Measurements from ENCODE around the gene PLRG1. TPM values are rescaled to one million over a fixed set of nuclear protein-coding genes. Genes with fewer than 3 reads are reported as not detected.
"Not testable (repeated sequence)": the region's sequence is repeated elsewhere in the genome, so short reads cannot be mapped to it uniquely, and the experiment has no call there.

The PLRG1 gene
- 66.6 and 92.7 TPM in 2 replicates for total RNA-seq (ENCODE audit: low replicate concordance)

DNA sequence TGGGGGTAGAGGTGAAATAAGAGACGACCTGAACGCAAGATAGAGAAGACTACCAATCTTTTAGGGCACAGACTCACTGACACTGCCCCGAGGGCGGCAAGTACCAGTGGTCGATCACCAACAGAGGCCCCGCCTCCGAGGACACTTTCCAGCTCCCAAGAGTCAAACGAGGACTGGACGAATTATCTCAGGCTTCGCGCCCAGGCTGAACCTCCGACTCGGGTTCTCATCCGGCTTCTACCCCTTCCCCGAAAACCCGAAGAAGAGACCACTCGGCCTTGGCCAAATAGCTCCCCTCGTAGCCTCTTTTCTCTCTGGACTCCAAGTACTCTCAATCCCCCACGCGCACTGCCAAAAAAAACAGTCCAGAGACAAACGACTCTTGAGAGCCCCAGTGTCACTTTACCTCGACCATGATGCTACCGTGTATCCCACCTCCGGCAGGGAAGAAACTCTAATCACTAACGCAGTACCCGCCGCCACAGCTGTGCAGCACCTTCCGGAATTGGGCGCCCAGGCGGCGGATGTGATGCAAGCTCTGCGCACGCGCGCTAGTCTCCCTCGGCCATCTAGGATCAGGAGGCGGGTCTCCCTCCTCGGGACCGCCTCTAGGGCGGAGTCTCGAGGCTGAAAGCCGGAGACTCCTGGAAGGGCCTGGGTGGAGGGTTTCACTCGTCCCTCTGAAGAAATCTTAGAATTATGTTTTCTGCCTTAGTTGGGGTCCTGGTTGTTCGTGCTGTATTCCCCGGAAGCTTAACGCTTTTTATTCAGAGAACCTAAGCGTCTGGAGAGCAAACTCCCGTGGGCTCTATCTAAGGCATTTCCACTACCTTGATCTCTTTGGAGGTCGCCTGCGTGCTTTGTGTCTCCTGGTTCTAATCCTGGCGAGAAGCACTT is at the start of gene PLRG1:
TSS of gene PLRG1 (minus strand) at position 507 of the 897 bp plus-strand sequence. CDS start at position 415, 92 bp downstream.
- Histone ChIP-seq H3K27ac (no peak within 1 kb of the TSS), H3K4me2 (peak within 1 kb of the TSS; percentile 94)
- H3K27me3 Mint-ChIP-seq (ENCODE audit: insufficient read depth, low read depth) = no peaks in the 10 kb centered on the region

DNA sequence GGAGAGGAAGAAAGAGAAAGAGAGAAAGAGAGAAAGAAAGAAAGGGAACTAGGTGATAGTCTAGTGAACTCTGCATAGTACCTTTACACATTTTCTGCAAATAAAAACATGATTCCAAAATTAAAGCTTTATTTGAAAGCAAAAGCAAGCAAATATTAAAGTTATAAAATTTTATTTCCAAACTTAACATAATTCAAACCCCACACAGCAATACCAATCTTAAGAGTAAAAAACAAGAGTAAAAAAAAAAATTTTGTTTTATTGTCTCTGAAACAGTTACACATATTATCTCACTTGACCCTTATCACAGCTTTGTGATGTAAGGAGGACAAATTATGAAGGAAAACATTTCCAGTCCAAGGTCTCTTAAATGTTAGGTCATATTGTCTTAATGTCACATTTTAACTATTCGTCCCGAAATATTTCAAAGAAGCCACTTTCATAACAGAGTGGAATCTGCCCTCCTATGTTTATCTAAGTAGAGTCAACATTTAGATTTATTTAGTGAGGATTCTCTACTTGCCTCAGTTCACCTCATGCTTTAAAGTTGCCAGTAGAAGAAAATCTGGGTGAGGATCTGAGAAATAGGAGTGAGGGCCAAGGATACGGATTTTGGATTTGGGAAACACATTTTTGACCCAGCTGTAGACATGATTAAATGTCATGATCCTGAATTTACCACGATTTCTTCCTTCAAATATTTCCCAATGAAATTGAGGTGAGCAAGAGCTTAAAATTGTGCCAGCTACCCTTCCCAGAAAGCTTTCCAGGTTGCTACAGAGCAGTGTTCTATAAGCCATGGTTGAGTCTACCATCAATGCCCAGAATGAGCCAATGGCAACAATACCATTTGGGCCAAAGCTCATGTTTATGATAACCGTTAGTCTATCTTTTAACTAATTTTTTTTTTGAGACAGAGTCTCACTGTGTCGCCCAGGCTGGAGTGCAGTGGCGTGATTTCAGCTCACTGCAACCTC is 47.9 kb upstream of the PLRG1 start:
- H3K4me3 ChIP-seq = no peak overlapping the region
- H3F3A ChIP-seq (ENCODE audit: low read depth) = no peaks in the 10 kb centered on the region
- no peak overlapping the region for H3K4me3 Mint-ChIP-seq
- H3K9me3 Mint-ChIP-seq = no peaks in the 10 kb centered on the region
- no peaks in the 10 kb centered on the region for H3K9me3 ChIP-seq (ENCODE audit: low read depth)
- no peaks in the 10 kb centered on the region for H3K4me1 ChIP-seq
- no peak overlapping the region for H3K4me2 ChIP-seq
- TF ChIP-seq, protein P1, sequence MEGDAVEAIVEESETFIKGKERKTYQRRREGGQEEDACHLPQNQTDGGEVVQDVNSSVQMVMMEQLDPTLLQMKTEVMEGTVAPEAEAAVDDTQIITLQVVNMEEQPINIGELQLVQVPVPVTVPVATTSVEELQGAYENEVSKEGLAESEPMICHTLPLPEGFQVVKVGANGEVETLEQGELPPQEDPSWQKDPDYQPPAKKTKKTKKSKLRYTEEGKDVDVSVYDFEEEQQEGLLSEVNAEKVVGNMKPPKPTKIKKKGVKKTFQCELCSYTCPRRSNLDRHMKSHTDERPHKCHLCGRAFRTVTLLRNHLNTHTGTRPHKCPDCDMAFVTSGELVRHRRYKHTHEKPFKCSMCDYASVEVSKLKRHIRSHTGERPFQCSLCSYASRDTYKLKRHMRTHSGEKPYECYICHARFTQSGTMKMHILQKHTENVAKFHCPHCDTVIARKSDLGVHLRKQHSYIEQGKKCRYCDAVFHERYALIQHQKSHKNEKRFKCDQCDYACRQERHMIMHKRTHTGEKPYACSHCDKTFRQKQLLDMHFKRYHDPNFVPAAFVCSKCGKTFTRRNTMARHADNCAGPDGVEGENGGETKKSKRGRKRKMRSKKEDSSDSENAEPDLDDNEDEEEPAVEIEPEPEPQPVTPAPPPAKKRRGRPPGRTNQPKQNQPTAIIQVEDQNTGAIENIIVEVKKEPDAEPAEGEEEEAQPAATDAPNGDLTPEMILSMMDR (IDR thresholded peaks at IDR 0.05) = no peak
- TF ChIP-seq EZH2 (IDR thresholded peaks at IDR 0.05) (no peak), EZH2phosphoT487 (IDR thresholded peaks at IDR 0.05) (no peak)
- H2AFZ ChIP-seq (replicated peaks) = peak overlapping the region; percentile 2
- no peaks in the 10 kb centered on the region for H3K27me3 Mint-ChIP-seq (ENCODE audit: insufficient read depth, low read depth)
- no peak overlapping the region for H3K27ac ChIP-seq
- no peak overlapping the region for H3K9ac ChIP-seq
- no peaks in the 10 kb centered on the region for H3K4me1 Mint-ChIP-seq
- no peak for DNase-seq (ENCODE audit: low spot score)
- H3K27ac Mint-ChIP-seq = no peak overlapping the region
- H3K79me2 ChIP-seq (ENCODE audit: low read depth) = no peaks in the 10 kb centered on the region
- no peaks in the 10 kb centered on the region for H3K36me3 ChIP-seq
- H4K20me1 ChIP-seq (ENCODE audit: low read depth) = no peaks in the 10 kb centered on the region
- no peaks in the 10 kb centered on the region for H3K27me3 ChIP-seq
- H3K36me3 Mint-ChIP-seq = no peaks in the 10 kb centered on the region

More for the DNA sequence above, at the start of gene PLRG1:
- Histone ChIP-seq H3K79me2 (ENCODE audit: low read depth) (peaks cover 29% of the 10 kb centered on the region), H2AFZ (replicated peaks) (peak within 1 kb of the TSS; percentile 86), H3K4me3 (peak within 1 kb of the TSS; percentile 81), H3K9ac (peak within 1 kb of the TSS; percentile 53), H3K27me3 (no peaks in the 10 kb centered on the region), H3K9me3 (ENCODE audit: low read depth) (no peaks in the 10 kb centered on the region), H3K36me3 (peaks cover 20% of the 10 kb centered on the region), H3F3A (ENCODE audit: low read depth) (no peaks in the 10 kb centered on the region), H3K4me1 (peaks cover 9% of the 10 kb centered on the region), H4K20me1 (ENCODE audit: low read depth) (peaks cover 25% of the 10 kb centered on the region)
- H3K27ac Mint-ChIP-seq = peak within 1 kb of the TSS; percentile 97
- H3K9me3 Mint-ChIP-seq = no peaks in the 10 kb centered on the region
- peak; percentile 99 for DNase-seq (ENCODE audit: low spot score)
- peak within 1 kb of the TSS; percentile 99 for H3K4me3 Mint-ChIP-seq
- TF ChIP-seq, protein P1 (IDR thresholded peaks at IDR 0.05) = no peak
- TF ChIP-seq EZH2phosphoT487 (IDR thresholded peaks at IDR 0.05) (no peak), EZH2 (IDR thresholded peaks at IDR 0.05) (no peak)
- H3K4me1 Mint-ChIP-seq = peaks cover 15% of the 10 kb centered on the region
- peaks cover 4% of the 10 kb centered on the region for H3K36me3 Mint-ChIP-seq

DNA sequence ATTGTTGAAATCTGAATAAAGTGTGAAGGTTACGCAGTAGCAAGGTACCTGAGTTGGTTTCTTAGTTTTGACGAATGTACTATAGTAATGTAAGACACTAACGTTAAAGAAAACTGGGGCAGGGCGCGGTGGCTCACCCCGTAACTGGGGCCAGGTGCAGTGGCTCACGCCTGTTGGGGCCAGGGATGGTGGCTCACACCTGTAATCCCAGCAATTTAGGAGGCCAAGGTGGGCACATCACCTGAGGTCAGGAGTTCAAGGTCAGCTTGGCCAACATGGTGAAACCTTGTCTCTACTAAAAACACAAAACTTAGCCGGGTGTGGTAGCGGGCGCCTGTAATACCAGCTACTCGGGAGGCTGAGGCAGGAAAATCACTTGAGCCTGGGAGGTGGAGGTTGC is 47.1 kb upstream of the PLRG1 start:
- not testable (repeated sequence) for H3K79me2 ChIP-seq (ENCODE audit: low read depth); H3K27me3 ChIP-seq; H3K4me3 Mint-ChIP-seq; H3K4me3 ChIP-seq; H3K27ac ChIP-seq; H4K20me1 ChIP-seq (ENCODE audit: low read depth); H3K27me3 Mint-ChIP-seq (ENCODE audit: insufficient read depth, low read depth); H2AFZ ChIP-seq (replicated peaks); H3K9me3 ChIP-seq (ENCODE audit: low read depth); DNase-seq (ENCODE audit: low spot score); H3K27ac Mint-ChIP-seq; H3K9me3 Mint-ChIP-seq; H3K9ac ChIP-seq; H3K36me3 ChIP-seq; H3K4me1 ChIP-seq; H3K36me3 Mint-ChIP-seq; H3F3A ChIP-seq (ENCODE audit: low read depth); H3K4me1 Mint-ChIP-seq; H3K4me2 ChIP-seq

Data from neural progenitor cell (in vitro differentiated cells).